Measurements from ENCODE around the gene KCNB1. TPM values are rescaled to one million over a fixed set of nuclear protein-coding genes. Genes with fewer than 3 reads are reported as not detected.

KCNB1 gene
- total RNA-seq, 1 experiment from 2014 or later, result 0.04 TPM

DNA sequence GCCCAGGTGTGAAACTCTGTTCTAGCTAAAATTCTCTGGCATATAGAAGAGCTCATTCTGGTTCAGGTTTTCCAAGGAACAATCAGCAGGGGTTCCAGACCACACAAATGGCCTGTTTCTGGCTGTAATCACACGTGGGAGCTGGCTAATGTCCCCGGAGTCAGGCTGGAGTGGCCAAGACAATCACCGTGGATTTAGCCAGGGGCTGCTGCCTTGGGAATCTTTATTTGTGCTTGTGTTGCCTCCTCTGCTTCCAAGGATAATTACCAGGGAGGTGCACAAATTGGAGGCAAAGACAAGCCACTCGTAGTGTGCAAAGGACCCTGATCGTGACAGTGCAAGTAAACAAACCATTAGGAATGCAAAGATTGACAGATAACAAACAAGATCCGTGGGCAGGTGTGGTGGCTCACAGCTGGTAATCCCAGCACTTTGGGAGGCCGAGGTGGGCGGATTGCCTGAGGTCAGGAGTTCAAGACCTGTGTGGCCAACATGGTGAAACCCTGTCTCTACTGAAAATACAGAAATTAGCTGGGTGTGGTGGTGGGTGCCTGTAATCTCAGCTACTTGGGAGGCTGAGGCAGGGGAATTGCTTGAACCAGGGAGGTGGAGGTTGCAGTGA is 77.3 kb downstream of the KCNB1 start:
- H3K79me2 ChIP-seq (ENCODE audit: low read depth), result no peaks in the 10 kb centered on the region
- H3F3A ChIP-seq (ENCODE audit: insufficient read depth, low read depth), result no peaks in the 10 kb centered on the region
- H3K4me2 ChIP-seq, result no peak overlapping the region
- POLR2A ChIA-PET (ENCODE audit: unreplicated experiment), result no interaction called here
- CTCF ChIA-PET, result interaction anchor here (0.5 kb wide), 1 partner anchor 100 kb away, joined by 7 read pairs; no protein-coding TSS in a partner anchor
- H3K9me2 ChIP-seq (ENCODE audit: insufficient read depth), result no peaks in the 10 kb centered on the region
- DNase-seq, result no peak
- no peaks in the 10 kb centered on the region for H4K20me1 ChIP-seq (ENCODE audit: insufficient read depth)
- no peak overlapping the region for H2AFZ ChIP-seq
- TF ChIP-seq EZH2 (IDR thresholded peaks at IDR 0.05; ENCODE audit: low read depth), result no peak
- TF ChIP-seq, protein P1, sequence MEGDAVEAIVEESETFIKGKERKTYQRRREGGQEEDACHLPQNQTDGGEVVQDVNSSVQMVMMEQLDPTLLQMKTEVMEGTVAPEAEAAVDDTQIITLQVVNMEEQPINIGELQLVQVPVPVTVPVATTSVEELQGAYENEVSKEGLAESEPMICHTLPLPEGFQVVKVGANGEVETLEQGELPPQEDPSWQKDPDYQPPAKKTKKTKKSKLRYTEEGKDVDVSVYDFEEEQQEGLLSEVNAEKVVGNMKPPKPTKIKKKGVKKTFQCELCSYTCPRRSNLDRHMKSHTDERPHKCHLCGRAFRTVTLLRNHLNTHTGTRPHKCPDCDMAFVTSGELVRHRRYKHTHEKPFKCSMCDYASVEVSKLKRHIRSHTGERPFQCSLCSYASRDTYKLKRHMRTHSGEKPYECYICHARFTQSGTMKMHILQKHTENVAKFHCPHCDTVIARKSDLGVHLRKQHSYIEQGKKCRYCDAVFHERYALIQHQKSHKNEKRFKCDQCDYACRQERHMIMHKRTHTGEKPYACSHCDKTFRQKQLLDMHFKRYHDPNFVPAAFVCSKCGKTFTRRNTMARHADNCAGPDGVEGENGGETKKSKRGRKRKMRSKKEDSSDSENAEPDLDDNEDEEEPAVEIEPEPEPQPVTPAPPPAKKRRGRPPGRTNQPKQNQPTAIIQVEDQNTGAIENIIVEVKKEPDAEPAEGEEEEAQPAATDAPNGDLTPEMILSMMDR (conservative IDR thresholded peaks at IDR 0.05), result no peak
- no peak overlapping the region for H3K27ac ChIP-seq
- intact Hi-C loops (cut with micrococcal nuclease; ENCODE audit: unreplicated experiment), result no loop called here
- BruUV-seq (replicated peaks), result no TSS peak
- no peaks in the 10 kb centered on the region for H3K36me3 ChIP-seq (ENCODE audit: low read depth)
- peaks cover 23% of the 10 kb centered on the region; the same call in 1 of the 2 replicates for H3K27me3 ChIP-seq (ENCODE audit: insufficient read depth, low read depth)
- no peaks in the 10 kb centered on the region for H3K4me1 ChIP-seq (replicated peaks; ENCODE audit: insufficient read depth)
- H3K4me3 ChIP-seq, result no peak overlapping the region
- H3K9me3 ChIP-seq (ENCODE audit: insufficient read depth, low read depth), result peaks cover 16% of the 10 kb centered on the region

DNA sequence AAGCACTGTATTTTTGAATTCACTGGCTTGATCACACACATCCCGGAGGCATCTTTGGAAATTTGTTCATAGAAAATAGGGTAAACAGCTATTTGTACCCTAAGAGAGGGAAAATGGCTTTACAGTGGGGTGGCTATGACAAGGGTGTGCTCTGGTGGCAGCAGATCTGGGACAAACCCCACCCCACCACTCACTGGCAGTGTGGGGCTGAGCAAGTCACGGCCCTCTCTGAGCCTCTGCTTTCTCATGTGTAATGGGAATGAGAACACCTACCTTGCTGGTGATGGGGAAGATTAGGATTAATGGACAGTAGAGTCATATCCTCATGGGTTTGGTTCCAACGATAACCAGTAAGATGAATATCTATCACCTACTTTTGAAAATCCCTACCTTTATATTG is 78.0 kb downstream of the KCNB1 start:
- Histone ChIP-seq H2AFZ (no peak overlapping the region), H3K36me3 (ENCODE audit: low read depth) (no peaks in the 10 kb centered on the region), H3K4me1 (replicated peaks; ENCODE audit: insufficient read depth) (no peaks in the 10 kb centered on the region), H3F3A (ENCODE audit: insufficient read depth, low read depth) (no peaks in the 10 kb centered on the region), H4K20me1 (ENCODE audit: insufficient read depth) (no peaks in the 10 kb centered on the region), H3K9me3 (ENCODE audit: insufficient read depth, low read depth) (peaks cover 16% of the 10 kb centered on the region), H3K27ac (no peak overlapping the region), H3K9me2 (ENCODE audit: insufficient read depth) (no peaks in the 10 kb centered on the region), H3K27me3 (ENCODE audit: insufficient read depth, low read depth) (peaks cover 18% of the 10 kb centered on the region; the same call in 1 of the 2 replicates), H3K4me2 (no peak overlapping the region), H3K79me2 (ENCODE audit: low read depth) (no peaks in the 10 kb centered on the region), H3K4me3 (no peak overlapping the region)
- no peak for DNase-seq
- intact Hi-C loops (cut with micrococcal nuclease; ENCODE audit: unreplicated experiment), result no loop called here
- no TSS peak for BruUV-seq (replicated peaks)
- TF ChIP-seq, protein P1 (conservative IDR thresholded peaks at IDR 0.05), result no peak
- TF ChIP-seq EZH2 (IDR thresholded peaks at IDR 0.05; ENCODE audit: low read depth), result no peak
- ChIA-PET CTCF (interaction anchor here (0.5 to 1.0 kb wide), 2 partner anchors 65 to 100 kb away, joined by 3 to 7 read pairs; no protein-coding TSS in a partner anchor), POLR2A (ENCODE audit: unreplicated experiment) (no interaction called here)

DNA sequence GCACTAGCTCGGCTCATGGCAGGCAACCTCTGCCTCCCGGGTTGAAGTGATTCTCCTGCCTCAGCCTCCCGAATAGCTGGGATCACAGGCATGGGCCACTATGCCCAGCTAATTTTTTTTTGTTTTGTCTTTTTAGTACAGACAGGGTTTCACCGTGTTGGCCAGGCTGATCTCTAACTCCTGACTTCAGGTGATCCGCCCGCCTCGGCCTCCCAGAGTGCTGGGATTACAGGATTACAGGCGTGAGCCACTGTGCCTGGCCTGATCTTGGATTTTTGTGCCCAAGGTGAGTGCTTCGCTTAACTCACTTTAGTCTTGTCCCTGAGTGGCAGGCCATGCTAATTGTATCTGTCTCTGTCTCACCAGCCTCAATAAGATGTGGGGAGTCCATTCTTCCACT is 78.6 kb downstream of the KCNB1 start:
- intact Hi-C loops (cut with micrococcal nuclease; ENCODE audit: unreplicated experiment), result no loop called here
- no peak for DNase-seq
- ChIA-PET CTCF (interaction anchor here (1.0 kb wide), 1 partner anchor 66 kb away, joined by 3 read pairs; no protein-coding TSS in a partner anchor), POLR2A (ENCODE audit: unreplicated experiment) (no interaction called here)
- TF ChIP-seq EZH2 (IDR thresholded peaks at IDR 0.05; ENCODE audit: low read depth), result no peak
- TF ChIP-seq, protein P1 (conservative IDR thresholded peaks at IDR 0.05), result no peak
- no TSS peak for BruUV-seq (replicated peaks)
- no peaks in the 10 kb centered on the region for H4K20me1 ChIP-seq (ENCODE audit: insufficient read depth)
- no peaks in the 10 kb centered on the region for H3K4me1 ChIP-seq (replicated peaks; ENCODE audit: insufficient read depth)
- H3K36me3 ChIP-seq (ENCODE audit: low read depth), result no peaks in the 10 kb centered on the region
- no peaks in the 10 kb centered on the region for H3K9me2 ChIP-seq (ENCODE audit: insufficient read depth)
- H3K27ac ChIP-seq, result no peak overlapping the region
- peaks cover 13% of the 10 kb centered on the region; the same call in 1 of the 2 replicates for H3K27me3 ChIP-seq (ENCODE audit: insufficient read depth, low read depth)
- peaks cover 16% of the 10 kb centered on the region for H3K9me3 ChIP-seq (ENCODE audit: insufficient read depth, low read depth)
- H3K4me3 ChIP-seq, result no peak overlapping the region
- no peak overlapping the region for H3K4me2 ChIP-seq
- no peaks in the 10 kb centered on the region for H3F3A ChIP-seq (ENCODE audit: insufficient read depth, low read depth)
- H2AFZ ChIP-seq, result no peak overlapping the region
- H3K79me2 ChIP-seq (ENCODE audit: low read depth), result no peaks in the 10 kb centered on the region

All from PC-9 (cell line).